Measurements from ENCODE around the gene NPPA. TPM values are rescaled to one million over a fixed set of nuclear protein-coding genes. Genes with fewer than 3 reads are reported as not detected.

NPPA gene
- total RNA-seq, 4 donors from 2014 or later = 1.7 TPM; not detected in 3

DNA sequence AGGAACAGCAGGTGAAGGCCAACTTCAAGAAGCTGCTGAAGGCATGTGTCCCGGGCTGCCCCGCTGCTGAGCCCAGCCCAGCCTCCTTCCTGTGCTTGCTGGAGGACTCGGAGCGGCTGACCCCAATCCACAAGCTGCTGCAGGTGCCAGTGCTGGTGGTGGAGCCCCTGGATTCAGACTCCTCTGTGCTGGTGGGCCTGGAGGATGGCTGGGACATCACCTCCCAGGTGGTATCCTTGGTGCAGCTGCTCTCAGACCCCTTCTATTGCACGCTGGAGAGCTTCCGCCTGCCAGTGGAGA lies 31.3 kb upstream of the NPPA start:
- H3K4me3 ChIP-seq = no peak overlapping the region
- no peak overlapping the region for H3K27ac ChIP-seq (replicated peaks in 1 of 4)
- peaks cover 15 to 46% (median 25%) of the 10 kb centered on the region in 4 donors for H3K4me1 ChIP-seq
- WGBS = 80% methylated on average over 1 of the region's 6 CpGs
- TF ChIP-seq POLR2AphosphoS5 (IDR thresholded peaks at IDR 0.05) (no peak), POLR2A (IDR thresholded peaks at IDR 0.05; ENCODE audit: low read depth) (no peak), EP300 (IDR thresholded peaks at IDR 0.05) (no peak)
- TF ChIP-seq, protein P1, sequence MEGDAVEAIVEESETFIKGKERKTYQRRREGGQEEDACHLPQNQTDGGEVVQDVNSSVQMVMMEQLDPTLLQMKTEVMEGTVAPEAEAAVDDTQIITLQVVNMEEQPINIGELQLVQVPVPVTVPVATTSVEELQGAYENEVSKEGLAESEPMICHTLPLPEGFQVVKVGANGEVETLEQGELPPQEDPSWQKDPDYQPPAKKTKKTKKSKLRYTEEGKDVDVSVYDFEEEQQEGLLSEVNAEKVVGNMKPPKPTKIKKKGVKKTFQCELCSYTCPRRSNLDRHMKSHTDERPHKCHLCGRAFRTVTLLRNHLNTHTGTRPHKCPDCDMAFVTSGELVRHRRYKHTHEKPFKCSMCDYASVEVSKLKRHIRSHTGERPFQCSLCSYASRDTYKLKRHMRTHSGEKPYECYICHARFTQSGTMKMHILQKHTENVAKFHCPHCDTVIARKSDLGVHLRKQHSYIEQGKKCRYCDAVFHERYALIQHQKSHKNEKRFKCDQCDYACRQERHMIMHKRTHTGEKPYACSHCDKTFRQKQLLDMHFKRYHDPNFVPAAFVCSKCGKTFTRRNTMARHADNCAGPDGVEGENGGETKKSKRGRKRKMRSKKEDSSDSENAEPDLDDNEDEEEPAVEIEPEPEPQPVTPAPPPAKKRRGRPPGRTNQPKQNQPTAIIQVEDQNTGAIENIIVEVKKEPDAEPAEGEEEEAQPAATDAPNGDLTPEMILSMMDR (IDR thresholded peaks at IDR 0.05) = no peak
- peaks cover 0 to 69% (median 3%) of the 10 kb centered on the region in 4 donors for H3K27me3 ChIP-seq
- no peaks in the 10 kb centered on the region for H3K36me3 ChIP-seq
- no peaks in the 10 kb centered on the region for H3K9me3 ChIP-seq
- intact Hi-C loops (cut with DNase I) = no loop called here
- no peak for DNase-seq (ENCODE audit: extremely low spot score)

DNA sequence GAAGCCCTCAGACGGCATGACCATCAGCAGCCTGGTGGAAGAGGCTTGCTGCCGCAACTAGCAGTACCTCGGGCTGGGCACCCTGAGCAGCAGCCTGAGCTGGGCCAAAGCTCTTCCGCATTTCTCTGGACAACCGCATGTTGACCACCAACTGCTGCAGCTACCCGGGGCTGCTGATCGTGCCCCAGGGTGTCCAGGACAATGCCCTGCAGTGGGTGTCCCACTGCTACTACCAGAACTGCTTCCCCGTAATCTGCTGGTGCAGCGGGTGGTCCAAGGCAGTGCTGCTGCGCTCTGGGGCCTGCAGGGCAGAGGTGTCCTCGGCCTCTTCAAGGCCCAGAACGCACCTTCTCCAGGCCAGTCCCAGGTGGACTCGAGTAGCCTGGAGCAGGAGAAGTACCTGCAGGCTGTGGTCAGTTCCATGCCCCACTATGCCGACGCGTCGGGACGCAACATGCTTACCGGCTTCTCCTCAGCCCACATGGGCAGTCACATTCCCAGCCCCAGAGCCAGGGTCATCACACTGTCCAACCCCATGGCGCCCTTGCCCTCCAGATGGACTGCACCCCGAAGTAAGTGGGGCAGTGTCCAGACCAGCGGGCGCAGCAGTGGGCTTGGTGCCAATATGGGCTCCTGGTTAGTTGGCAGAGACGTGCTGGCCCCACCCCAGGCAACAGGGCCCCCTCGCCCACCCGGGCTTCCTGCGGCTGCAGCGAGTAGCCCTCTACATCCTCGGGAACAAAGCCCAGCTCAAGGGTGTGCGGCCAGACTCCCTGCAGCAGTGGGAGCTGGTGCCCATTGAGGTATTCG lies 30.7 kb upstream of the NPPA start:
- Histone ChIP-seq H3K27ac (replicated peaks in 1 of 4) (no peak overlapping the region), H3K4me1 (peaks cover 15 to 49% (median 25%) of the 10 kb centered on the region in 4 donors), H3K27me3 (peaks cover 0 to 66% (median 3%) of the 10 kb centered on the region in 4 donors), H3K9me3 (no peaks in the 10 kb centered on the region), H3K36me3 (no peaks in the 10 kb centered on the region), H3K4me3 (no peak overlapping the region)
- DNase-seq (ENCODE audit: extremely low spot score) = no peak
- intact Hi-C loops (cut with DNase I) = no loop called here
- TF ChIP-seq EP300 (IDR thresholded peaks at IDR 0.05) (no peak), POLR2AphosphoS5 (IDR thresholded peaks at IDR 0.05) (no peak), POLR2A (IDR thresholded peaks at IDR 0.05; ENCODE audit: low read depth) (no peak)
- TF ChIP-seq, protein P1 (IDR thresholded peaks at IDR 0.05) = no peak
- WGBS = 89% methylated on average over 13 of the region's 31 CpGs

DNA sequence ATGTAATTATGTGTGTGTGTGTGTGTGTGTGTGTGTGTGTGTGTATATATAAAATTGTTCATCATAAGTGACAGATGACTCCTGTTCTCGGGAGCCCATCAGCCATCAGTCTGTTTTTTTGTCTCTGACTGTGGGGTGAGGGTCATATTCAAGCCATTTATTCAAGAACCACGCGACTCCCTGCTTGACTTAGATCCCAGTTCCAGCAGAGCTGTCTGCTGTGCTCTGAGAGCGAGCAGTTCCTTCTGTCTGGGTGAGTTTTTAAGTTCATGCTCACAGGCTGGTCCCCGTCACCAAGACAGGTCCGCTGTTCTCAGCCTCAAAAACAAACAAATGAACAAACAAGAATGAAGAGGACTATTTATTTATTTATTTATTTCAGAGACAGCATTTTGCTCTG lies 29.5 kb upstream of the NPPA start:
- H3K4me1 ChIP-seq = peaks cover 15 to 44% (median 23%) of the 10 kb centered on the region in 4 donors
- TF ChIP-seq POLR2AphosphoS5 (IDR thresholded peaks at IDR 0.05) (no peak), POLR2A (IDR thresholded peaks at IDR 0.05; ENCODE audit: low read depth) (no peak), EP300 (IDR thresholded peaks at IDR 0.05) (no peak)
- TF ChIP-seq, protein P1 (IDR thresholded peaks at IDR 0.05) = no peak
- H3K4me3 ChIP-seq = no peak overlapping the region
- H3K27me3 ChIP-seq = peaks cover 0 to 54% (median 3%) of the 10 kb centered on the region in 4 donors
- no peak overlapping the region for H3K27ac ChIP-seq (replicated peaks in 1 of 4)
- no peaks in the 10 kb centered on the region for H3K9me3 ChIP-seq
- intact Hi-C loops (cut with DNase I) = no loop called here
- no peaks in the 10 kb centered on the region for H3K36me3 ChIP-seq
- no peak for DNase-seq (ENCODE audit: extremely low spot score)
- WGBS = 46% methylated on average over 6 of the region's 6 CpGs

DNA sequence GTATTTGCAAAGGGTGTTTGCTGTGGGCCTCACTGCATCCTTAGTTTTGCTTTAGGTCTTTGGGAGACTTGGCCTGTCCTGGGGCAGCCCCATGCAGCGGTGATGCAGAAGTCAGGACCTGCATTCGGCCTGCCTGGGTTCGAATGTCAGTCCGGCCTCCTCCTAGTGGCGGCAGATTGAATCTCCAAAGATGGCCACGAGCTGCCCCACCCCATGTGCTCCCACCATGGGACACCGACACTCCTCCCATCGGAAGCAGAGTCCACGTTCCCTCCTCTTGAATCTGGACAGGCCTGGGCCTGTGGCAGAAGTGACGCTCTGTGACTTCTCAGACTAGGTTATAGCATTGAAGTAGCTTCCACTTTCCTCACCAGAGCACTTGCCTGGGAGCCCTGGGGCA lies 27.5 kb upstream of the NPPA start:
- Histone ChIP-seq H3K4me3 (no peak overlapping the region), H3K4me1 (peaks cover 3 to 28% (median 8%) of the 10 kb centered on the region in 4 donors), H3K27ac (replicated peaks in 1 of 4) (peak overlapping the region in 1 of 4 donors; percentile 59), H3K9me3 (no peaks in the 10 kb centered on the region), H3K36me3 (no peaks in the 10 kb centered on the region), H3K27me3 (peaks cover 0 to 67% (median 3%) of the 10 kb centered on the region in 4 donors)
- intact Hi-C loops (cut with DNase I) = no loop called here
- TF ChIP-seq EP300 (IDR thresholded peaks at IDR 0.05) (no peak), POLR2AphosphoS5 (IDR thresholded peaks at IDR 0.05) (no peak), POLR2A (IDR thresholded peaks at IDR 0.05; ENCODE audit: low read depth) (no peak)
- TF ChIP-seq, protein P1 (IDR thresholded peaks at IDR 0.05) = no peak
- no peak for DNase-seq (ENCODE audit: extremely low spot score)
- 92% methylated on average over 10 of the region's 10 CpGs for WGBS
